Measurements from ENCODE around the gene MAP3K6.
"Not testable (repeated sequence)": the region's sequence is repeated elsewhere in the genome, so short reads cannot be mapped to it uniquely, and the experiment has no call there.

The MAP3K6 gene

GRCh38 chr1:27394925-27395324 lies 28.2 kb upstream of the MAP3K6 start:
- DNase-seq = no peak

- DNase-seq = no peak
Observed at GRCh38 chr1:27394282-27394658, 27.5 kb upstream of the MAP3K6 start.

GRCh38 chr1:27393641-27394281 lies 27.0 kb upstream of the MAP3K6 start:
- no peak for DNase-seq

- no peak for DNase-seq
Observed at GRCh38 chr1:27392778-27393635, 26.2 kb upstream of the MAP3K6 start.

- peak; percentile 49 for DNase-seq
Observed at GRCh38 chr1:27392096-27392777, 25.5 kb upstream of the MAP3K6 start, which contains the start of gene GPR3. TSS of gene GPR3 (plus strand) at chr1:27392622. CDS start at chr1:27393799, 1,177 bp downstream.

GRCh38 chr1:27391511-27392095 lies 24.8 kb upstream of the MAP3K6 start:
- no peak for DNase-seq

GRCh38 chr1:27388337-27389005 lies 21.7 kb upstream of the MAP3K6 start:
- no peak for DNase-seq

GRCh38 chr1:27384797-27385196 lies 18.0 kb upstream of the MAP3K6 start:
- not testable (repeated sequence) for DNase-seq

- DNase-seq = no peak
Observed at GRCh38 chr1:27383661-27384060, 16.9 kb upstream of the MAP3K6 start.

- no peak for DNase-seq
Observed at GRCh38 chr1:27383039-27383605, 16.4 kb upstream of the MAP3K6 start, which contains the start of gene CD164L2. TSS of gene CD164L2 (minus strand) at chr1:27383333. CDS start at chr1:27383239, 94 bp downstream.

GRCh38 chr1:27381969-27382762 lies 15.4 kb upstream of the MAP3K6 start:
- no peak for DNase-seq

GRCh38 chr1:27380766-27381733 lies 14.3 kb upstream of the MAP3K6 start:
- DNase-seq = no peak

GRCh38 chr1:27380224-27380623 lies 13.5 kb upstream of the MAP3K6 start:
- no peak for DNase-seq

- no peak for DNase-seq
Observed at GRCh38 chr1:27379564-27380122, 12.9 kb upstream of the MAP3K6 start.

GRCh38 chr1:27377760-27378495 lies 11.2 kb upstream of the MAP3K6 start:
- DNase-seq = no peak

- no peak for DNase-seq
Observed at GRCh38 chr1:27374362-27375086, 7.8 kb upstream of the MAP3K6 start, which contains the start of gene FCN3. TSS of gene FCN3 (minus strand) at chr1:27374824. CDS start at chr1:27374818, 6 bp downstream.

GRCh38 chr1:27372808-27373690 lies 6.3 kb upstream of the MAP3K6 start:
- DNase-seq = no peak
